Coronary artery (tissue), 2 donors: Measurements from ENCODE around the gene RHCG.

Source experiments
- DNase-seq: peaks from one replicate; pipeline ENCODE4 v3.0.0-alpha.2; 2017; ENCODE audit warnings: low spot score
- H3K27ac ChIP-seq, 2 donors: fragments of 200-600 bp; sonication (generic); one replicate each; pipeline ENCODE4 v1.5.1; 2016 to 2019
- H3K4me3 ChIP-seq: fragments of 200-600 bp; sonication (generic); 2 replicates; pipeline ENCODE4 v1.5.1; 2016; ENCODE audit warnings: mild to moderate bottlenecking, moderate library complexity
- CTCF ChIP-seq: fragments of 200-600 bp; sonication (generic); IDR thresholded peaks from one replicate; pipeline ENCODE4 v1.5.1; 2019; ENCODE audit warnings: antibody characterized with exemption

Gene RHCG

GRCh38 chr15:89452330-89452836 lies 44.0 kb downstream of the RHCG start:
- no peak for DNase-seq
- no peak for TF ChIP-seq CTCF
- Histone ChIP-seq H3K4me3 (no peak overlapping the region), H3K27ac (no peak overlapping the region)

- Histone ChIP-seq H3K27ac (no peak overlapping the region), H3K4me3 (no peak overlapping the region)
- TF ChIP-seq CTCF, result no peak
- no peak for DNase-seq
These were observed 44.5 kb downstream of the RHCG start for GRCh38 chr15:89451846-89452245.

DNA sequence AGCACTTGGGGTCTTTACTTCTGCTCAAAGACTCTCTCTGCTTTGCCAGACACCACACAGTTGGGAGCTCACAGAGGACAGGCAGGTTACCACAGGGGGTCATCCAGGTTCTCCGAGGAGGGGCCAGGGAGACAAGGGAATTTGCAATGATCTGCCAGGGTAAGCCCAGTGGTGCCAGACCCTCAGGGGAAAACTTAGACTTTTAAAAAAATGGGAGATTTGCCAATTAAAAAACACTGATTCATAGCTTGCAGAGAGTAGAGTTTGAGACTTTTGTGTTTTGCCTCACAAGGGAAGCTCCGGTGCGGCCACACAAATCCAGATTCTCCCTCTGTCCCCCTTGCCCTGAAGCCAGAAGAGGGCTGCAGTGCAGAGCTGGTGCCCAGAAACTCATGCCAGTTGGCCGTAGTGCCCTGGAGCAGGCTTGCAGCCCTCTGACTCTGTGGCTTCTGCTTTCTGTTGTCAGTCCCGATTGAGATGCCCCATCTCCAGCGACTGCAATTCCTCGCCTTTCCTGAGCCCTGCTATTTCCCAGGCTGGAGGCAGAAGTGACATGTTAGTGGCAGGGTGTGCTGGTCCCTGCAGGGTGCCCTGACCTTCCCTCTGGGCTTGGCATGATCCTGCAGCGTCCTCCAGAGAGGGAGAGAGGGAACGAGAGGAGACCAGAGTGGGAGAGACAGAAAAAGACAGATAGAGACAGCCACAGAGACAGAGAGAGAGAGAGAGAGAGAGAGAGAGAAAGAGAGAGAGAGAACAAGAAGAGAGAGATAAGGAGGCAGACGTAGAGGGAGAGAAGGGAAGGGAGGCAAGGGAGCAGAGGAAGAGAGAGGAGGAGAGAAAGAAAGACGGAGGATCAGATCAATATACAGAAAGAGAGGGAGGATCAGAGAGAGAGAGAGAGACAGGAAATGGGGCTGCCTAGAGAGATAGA lies 46.0 kb downstream of the RHCG start:
- TF ChIP-seq CTCF, result no peak
- Histone ChIP-seq H3K27ac (no peak overlapping the region), H3K4me3 (no peak overlapping the region)
- no peak for DNase-seq

DNA sequence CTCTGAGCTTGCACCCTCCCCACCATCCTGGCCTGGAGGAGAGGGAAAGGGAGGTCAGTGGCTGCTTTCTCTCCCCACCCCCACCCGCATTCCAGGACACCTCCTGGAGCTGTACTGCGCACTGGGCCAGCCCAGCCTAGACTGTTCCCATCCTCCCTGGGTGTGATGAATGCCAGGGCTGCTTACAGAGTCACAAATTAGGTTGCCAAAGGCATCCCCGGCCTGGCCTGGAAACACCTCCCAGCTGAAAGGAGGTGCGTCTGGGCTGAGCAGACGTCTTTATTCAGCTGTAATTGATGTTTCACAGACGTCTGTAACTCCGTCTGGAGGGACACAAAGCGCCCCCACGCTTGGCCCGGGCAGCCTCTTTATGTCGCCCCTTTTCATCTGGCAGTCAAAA lies 47.6 kb downstream of the RHCG start:
- no peak for DNase-seq
- H3K27ac ChIP-seq, result no peak overlapping the region
- H3K4me3 ChIP-seq, result no peak overlapping the region
- TF ChIP-seq CTCF, result no peak

DNA sequence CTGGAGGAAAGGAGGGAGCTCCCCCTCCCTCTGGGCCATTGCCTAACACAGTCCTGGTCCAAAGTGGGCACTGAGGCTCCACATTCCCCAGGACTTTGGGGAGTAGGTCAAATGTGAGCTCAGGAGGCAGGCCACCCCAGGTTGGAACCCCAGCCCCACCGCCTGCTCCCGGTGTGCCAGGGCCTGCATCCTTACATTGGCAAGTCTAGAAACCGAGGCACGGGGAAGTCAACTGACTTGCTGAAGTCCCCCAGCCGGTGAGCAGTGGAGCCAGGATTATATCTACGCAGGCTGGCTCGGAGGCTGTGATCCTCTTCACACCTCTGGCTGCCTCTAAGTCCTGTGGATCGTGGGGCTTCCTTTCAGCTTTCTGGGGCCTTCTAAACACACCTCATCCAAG lies 48.7 kb downstream of the RHCG start:
- no peak for DNase-seq

GRCh38 chr15:89446255-89446891 lies 50.0 kb downstream of the RHCG start:
- no peak for TF ChIP-seq CTCF
- Histone ChIP-seq H3K4me3 (no peak overlapping the region), H3K27ac (no peak overlapping the region)
- DNase-seq, result no peak

More for the DNA sequence above, 48.7 kb downstream of the RHCG start:
- H3K4me3 ChIP-seq, result no peak overlapping the region
- TF ChIP-seq CTCF, result no peak
- no peak overlapping the region for H3K27ac ChIP-seq
